GM23338 (cell line): ENCODE results near the gene GPANK1. TPM values are rescaled to one million over a fixed set of nuclear protein-coding genes. Genes with fewer than 3 reads are reported as not detected.

Experiments used
- ATAC-seq: fragments of 200-7000 bp; cut with Tn5 transposase; 3 replicates; pipeline ENCODE4 v1.9.1; 2020
- DNase-seq: peaks from one replicate; pipeline ENCODE4 v3.0.0-alpha.2; 2015; ENCODE audit warnings: low spot score
- H2AFZ ChIP-seq: fragments of 200-600 bp; sonication (generic); 2 replicates; pipeline ENCODE4 v1.8.0; 2016; ENCODE audit warnings: antibody characterized with exemption, mild to moderate bottlenecking, moderate library complexity
- H3F3A ChIP-seq: fragments of 200-600 bp; sonication (generic); replicated peaks from 2 replicates; pipeline ENCODE4 v1.8.0; 2017; ENCODE audit warnings: antibody characterized with exemption, mixed run types, low read depth
- H3K27ac ChIP-seq: fragments of 200-600 bp; sonication (generic); 2 replicates; pipeline ENCODE4 v1.6.1; 2016; ENCODE audit warnings: low read depth
- H3K27me3 ChIP-seq: fragments of 200-600 bp; sonication (generic); 2 replicates; pipeline ENCODE4 v1.8.0; 2016; ENCODE audit warnings: mild to moderate bottlenecking, mixed run types, moderate library complexity; ENCODE audit not compliant: insufficient read depth
- H3K36me3 ChIP-seq: fragments of 200-600 bp; sonication (generic); 2 replicates; pipeline ENCODE4 v1.8.0; 2016; ENCODE audit warnings: mild to moderate bottlenecking; ENCODE audit not compliant: insufficient read depth
- H3K4me1 ChIP-seq: fragments of 200-600 bp; sonication (generic); 2 replicates; pipeline ENCODE4 v1.8.0; 2016; ENCODE audit warnings: mild to moderate bottlenecking, moderate library complexity; ENCODE audit not compliant: insufficient read depth
- H3K4me2 ChIP-seq: fragments of 200-600 bp; sonication (generic); 2 replicates; pipeline ENCODE4 v1.7.1; 2017; ENCODE audit warnings: mixed run types
- H3K4me3 ChIP-seq: fragments of 200-600 bp; sonication (generic); 2 replicates; pipeline ENCODE4 v1.6.1; 2016; ENCODE audit warnings: mixed run types
- H3K79me2 ChIP-seq: fragments of 200-600 bp; sonication (generic); replicated peaks from 2 replicates; pipeline ENCODE4 v1.8.0; 2017; ENCODE audit warnings: mild to moderate bottlenecking; ENCODE audit not compliant: insufficient read depth
- H3K9me2 ChIP-seq: fragments of 200-600 bp; sonication (generic); 2 replicates; pipeline ENCODE4 v1.8.0; 2017; ENCODE audit not compliant: insufficient read depth
- H4K20me1 ChIP-seq: fragments of 200-600 bp; sonication (generic); replicated peaks from 2 replicates; pipeline ENCODE4 v1.8.0; 2017; ENCODE audit warnings: mild to moderate bottlenecking; ENCODE audit not compliant: insufficient read depth
- H3K27ac Mint-ChIP-seq: 2 replicates; pipeline ENCODE4 v1.8.0; 2020; ENCODE audit warnings: inconsistent platforms, mild to moderate bottlenecking, moderate library complexity, mixed read lengths
- H3K27me3 Mint-ChIP-seq: 3 replicates; pipeline ENCODE4 v1.8.0; 2022; ENCODE audit warnings: low read depth, mild to moderate bottlenecking, moderate library complexity, mixed read lengths, inconsistent platforms; ENCODE audit not compliant: insufficient read depth, poor library complexity
- H3K36me3 Mint-ChIP-seq: 3 replicates; pipeline ENCODE4 v1.8.0; 2021; ENCODE audit warnings: low read depth, mild to moderate bottlenecking, inconsistent platforms, moderate library complexity, mixed read lengths
- H3K4me1 Mint-ChIP-seq: 3 replicates; pipeline ENCODE4 v1.8.0; 2020; ENCODE audit warnings: mild to moderate bottlenecking, inconsistent platforms, mixed read lengths
- H3K4me3 Mint-ChIP-seq: 3 replicates; pipeline ENCODE4 v1.8.0; 2021; ENCODE audit warnings: moderate library complexity, mild to moderate bottlenecking, inconsistent platforms, mixed read lengths
- H3K9me3 Mint-ChIP-seq: 3 replicates; pipeline ENCODE4 v1.8.0; 2020; ENCODE audit warnings: moderate library complexity, mild to moderate bottlenecking, inconsistent platforms, mixed read lengths
- EZH2 ChIP-seq: fragments of 200-600 bp; sonication (generic); IDR thresholded peaks from one replicate; pipeline ENCODE4 v1.8.0; 2017; ENCODE audit warnings: antibody characterized with exemption, mild to moderate bottlenecking, low read depth; ENCODE audit not compliant: unreplicated experiment
- EZH2phosphoT487 ChIP-seq: fragments of 200-600 bp; sonication (generic); IDR thresholded peaks from one replicate; pipeline ENCODE4 v1.8.1; 2018; ENCODE audit warnings: antibody characterized with exemption; ENCODE audit not compliant: unreplicated experiment
- JUNB ChIP-seq: IDR thresholded peaks from one replicate; pipeline ENCODE4 v1.6.1; 2016; ENCODE audit warnings: antibody characterized with exemption; ENCODE audit not compliant: unreplicated experiment
- POLR2AphosphoS5 ChIP-seq: IDR thresholded peaks from 2 replicates; pipeline ENCODE4 v1.6.1; 2016; ENCODE audit warnings: antibody characterized with exemption, low read depth
- STAT1 ChIP-seq: IDR thresholded peaks from one replicate; pipeline ENCODE4 v1.6.1; 2016; ENCODE audit warnings: antibody characterized with exemption; ENCODE audit not compliant: unreplicated experiment
- ZNF331 ChIP-seq: fragments of 250-450 bp; sonication (Bioruptor Pico); IDR thresholded peaks from 2 replicates; pipeline ENCODE4 v1.5.0; 2020; ENCODE audit warnings: low read depth, mild to moderate bottlenecking, moderate library complexity
- polyA plus RNA-seq: library from polyadenylated mRNA; unstranded; fragments of >200 nt; fragmentation: Nextera tagmentation; extraction: Ambion mirVana; gene quantifications from 2 replicates; pipeline ENCODE4 v1.2.1, GENCODE V29; 2016
- total RNA-seq: library from RNA; depleted of rRNA; stranded (reverse); fragments of >200 nt; shearing (Covaris generic); gene quantifications from 2 replicates; pipeline ENCODE4 v1.2.3, GENCODE V29; 2014
- TF ChIP-seq, protein P1 (sequence below): IDR thresholded peaks from 2 replicates; pipeline ENCODE4 v1.6.1; 2016; ENCODE audit warnings: antibody characterized with exemption
- TF ChIP-seq, protein P2 (sequence below), 2 experiments: fragments of 200-600 bp in 1 of 2; sonication (generic) in 1 of 2; conservative IDR thresholded peaks; 2 replicates each; pipeline versions ENCODE4 v1.5.1 to v1.6.1; 2016 to 2017; ENCODE audit warnings: antibody characterized with exemption in 2 of 2, low read depth in 2 of 2, mild to moderate bottlenecking in 2 of 2, moderate library complexity in 1 of 2
- TF ChIP-seq, protein P3 (sequence below): IDR thresholded peaks from one replicate; pipeline ENCODE4 v1.6.1; 2018; ENCODE audit warnings: antibody characterized with exemption; ENCODE audit not compliant: unreplicated experiment

Gene GPANK1
- total and polyA plus RNA-seq, 2 experiments from 2014 or later, result 27.1 to 49.2 TPM

DNA sequence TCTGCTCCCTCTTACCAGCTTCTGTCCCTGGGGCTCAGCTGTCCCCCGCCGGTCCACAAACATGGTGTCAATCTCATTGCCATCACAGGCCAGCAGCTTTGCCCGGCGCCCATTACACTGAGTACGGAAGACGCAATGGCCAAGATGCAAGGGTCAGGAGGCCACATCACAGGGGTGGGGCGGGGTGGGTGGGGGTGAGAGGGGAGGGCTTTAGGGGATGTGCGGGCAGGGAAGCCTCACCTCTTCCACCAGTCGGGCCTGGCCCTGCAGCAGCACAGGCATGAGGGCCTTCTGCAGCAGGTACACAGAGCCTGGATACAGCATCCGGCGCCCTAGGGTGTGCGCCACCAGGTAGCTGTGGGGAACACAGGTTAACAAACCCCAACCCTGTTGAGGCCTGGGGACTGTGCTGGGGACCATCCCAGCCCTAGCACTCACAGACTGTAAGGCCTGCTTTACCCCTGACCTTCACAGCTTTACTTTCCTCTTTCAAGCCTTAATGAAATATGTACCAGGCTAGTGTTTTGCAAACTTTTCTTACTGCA lies 26.8 kb upstream of the GPANK1 start:
- TF ChIP-seq, protein P1, sequence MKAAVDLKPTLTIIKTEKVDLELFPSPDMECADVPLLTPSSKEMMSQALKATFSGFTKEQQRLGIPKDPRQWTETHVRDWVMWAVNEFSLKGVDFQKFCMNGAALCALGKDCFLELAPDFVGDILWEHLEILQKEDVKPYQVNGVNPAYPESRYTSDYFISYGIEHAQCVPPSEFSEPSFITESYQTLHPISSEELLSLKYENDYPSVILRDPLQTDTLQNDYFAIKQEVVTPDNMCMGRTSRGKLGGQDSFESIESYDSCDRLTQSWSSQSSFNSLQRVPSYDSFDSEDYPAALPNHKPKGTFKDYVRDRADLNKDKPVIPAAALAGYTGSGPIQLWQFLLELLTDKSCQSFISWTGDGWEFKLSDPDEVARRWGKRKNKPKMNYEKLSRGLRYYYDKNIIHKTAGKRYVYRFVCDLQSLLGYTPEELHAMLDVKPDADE, result no peak
- TF ChIP-seq EZH2phosphoT487, result no peak
- no peak overlapping the region for H3K27ac ChIP-seq
- Mint-ChIP-seq H3K4me3 (no peak overlapping the region), H3K4me1 (no peaks in the 10 kb centered on the region; the same call in 2 of the 3 replicates), H3K27me3 (peaks cover 3% of the 10 kb centered on the region), H3K9me3 (no peaks in the 10 kb centered on the region), H3K36me3 (peaks cover 21% of the 10 kb centered on the region), H3K27ac (no peak overlapping the region)
- peaks cover 6% of the 10 kb centered on the region; the same call in 1 of the 2 replicates for H3K36me3 ChIP-seq
- no peaks in the 10 kb centered on the region for H3K79me2 ChIP-seq
- H3K9me2 ChIP-seq, result no peaks in the 10 kb centered on the region
- no peak for DNase-seq
- H2AFZ ChIP-seq, result no peak overlapping the region
- H3K4me1 ChIP-seq, result no peaks in the 10 kb centered on the region
- no peak overlapping the region for H3K4me3 ChIP-seq
- H3F3A ChIP-seq, result no peaks in the 10 kb centered on the region
- H3K27me3 ChIP-seq, result no peaks in the 10 kb centered on the region
- ATAC-seq, result no peak
- H3K4me2 ChIP-seq, result no peak overlapping the region
- H4K20me1 ChIP-seq, result no peaks in the 10 kb centered on the region

DNA sequence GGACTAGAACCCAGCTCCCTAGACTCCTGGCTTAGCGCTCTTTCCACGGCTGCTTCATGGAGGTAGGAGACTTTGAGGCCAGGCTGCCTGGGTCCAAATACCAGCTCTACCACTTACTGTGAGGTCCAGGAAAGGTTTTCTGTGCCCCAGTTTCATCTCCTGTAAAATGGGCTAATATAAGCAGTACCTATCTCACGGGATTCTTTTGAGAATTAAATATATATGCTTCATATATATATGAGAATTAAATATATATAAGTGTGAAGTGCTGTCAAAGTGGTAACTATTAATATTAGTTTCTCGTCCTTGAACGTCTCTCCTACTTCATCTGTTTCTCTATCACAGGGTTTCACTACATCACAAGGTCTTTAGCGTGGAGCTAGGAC lies 26.3 kb upstream of the GPANK1 start:
- H3K27me3 Mint-ChIP-seq, result peaks cover 3% of the 10 kb centered on the region
- no peaks in the 10 kb centered on the region for H3F3A ChIP-seq
- no peaks in the 10 kb centered on the region for H4K20me1 ChIP-seq
- no peak overlapping the region for H3K27ac ChIP-seq
- ATAC-seq, result no peak
- H3K27me3 ChIP-seq, result no peaks in the 10 kb centered on the region
- H3K36me3 ChIP-seq, result peaks cover 6% of the 10 kb centered on the region; the same call in 1 of the 2 replicates
- no peak for DNase-seq
- H3K4me2 ChIP-seq, result no peak overlapping the region
- H3K4me1 ChIP-seq, result no peaks in the 10 kb centered on the region
- peaks cover 21% of the 10 kb centered on the region for H3K36me3 Mint-ChIP-seq
- no peaks in the 10 kb centered on the region for H3K9me3 Mint-ChIP-seq
- H3K9me2 ChIP-seq, result no peaks in the 10 kb centered on the region
- H3K79me2 ChIP-seq, result no peaks in the 10 kb centered on the region
- no peak overlapping the region for H3K4me3 Mint-ChIP-seq
- H3K4me1 Mint-ChIP-seq, result no peaks in the 10 kb centered on the region; the same call in 2 of the 3 replicates
- H3K27ac Mint-ChIP-seq, result no peak overlapping the region
- H2AFZ ChIP-seq, result no peak overlapping the region
- no peak overlapping the region for H3K4me3 ChIP-seq
- TF ChIP-seq JUNB (no peak), EZH2 (no peak), POLR2AphosphoS5 (no peak), STAT1 (no peak), ZNF331 (no peak)
- TF ChIP-seq, protein P2, sequence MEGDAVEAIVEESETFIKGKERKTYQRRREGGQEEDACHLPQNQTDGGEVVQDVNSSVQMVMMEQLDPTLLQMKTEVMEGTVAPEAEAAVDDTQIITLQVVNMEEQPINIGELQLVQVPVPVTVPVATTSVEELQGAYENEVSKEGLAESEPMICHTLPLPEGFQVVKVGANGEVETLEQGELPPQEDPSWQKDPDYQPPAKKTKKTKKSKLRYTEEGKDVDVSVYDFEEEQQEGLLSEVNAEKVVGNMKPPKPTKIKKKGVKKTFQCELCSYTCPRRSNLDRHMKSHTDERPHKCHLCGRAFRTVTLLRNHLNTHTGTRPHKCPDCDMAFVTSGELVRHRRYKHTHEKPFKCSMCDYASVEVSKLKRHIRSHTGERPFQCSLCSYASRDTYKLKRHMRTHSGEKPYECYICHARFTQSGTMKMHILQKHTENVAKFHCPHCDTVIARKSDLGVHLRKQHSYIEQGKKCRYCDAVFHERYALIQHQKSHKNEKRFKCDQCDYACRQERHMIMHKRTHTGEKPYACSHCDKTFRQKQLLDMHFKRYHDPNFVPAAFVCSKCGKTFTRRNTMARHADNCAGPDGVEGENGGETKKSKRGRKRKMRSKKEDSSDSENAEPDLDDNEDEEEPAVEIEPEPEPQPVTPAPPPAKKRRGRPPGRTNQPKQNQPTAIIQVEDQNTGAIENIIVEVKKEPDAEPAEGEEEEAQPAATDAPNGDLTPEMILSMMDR (conservative IDR thresholded peaks at IDR 0.05; ENCODE audit: low read depth in 2 of 2), result no peak
- TF ChIP-seq, protein P3, sequence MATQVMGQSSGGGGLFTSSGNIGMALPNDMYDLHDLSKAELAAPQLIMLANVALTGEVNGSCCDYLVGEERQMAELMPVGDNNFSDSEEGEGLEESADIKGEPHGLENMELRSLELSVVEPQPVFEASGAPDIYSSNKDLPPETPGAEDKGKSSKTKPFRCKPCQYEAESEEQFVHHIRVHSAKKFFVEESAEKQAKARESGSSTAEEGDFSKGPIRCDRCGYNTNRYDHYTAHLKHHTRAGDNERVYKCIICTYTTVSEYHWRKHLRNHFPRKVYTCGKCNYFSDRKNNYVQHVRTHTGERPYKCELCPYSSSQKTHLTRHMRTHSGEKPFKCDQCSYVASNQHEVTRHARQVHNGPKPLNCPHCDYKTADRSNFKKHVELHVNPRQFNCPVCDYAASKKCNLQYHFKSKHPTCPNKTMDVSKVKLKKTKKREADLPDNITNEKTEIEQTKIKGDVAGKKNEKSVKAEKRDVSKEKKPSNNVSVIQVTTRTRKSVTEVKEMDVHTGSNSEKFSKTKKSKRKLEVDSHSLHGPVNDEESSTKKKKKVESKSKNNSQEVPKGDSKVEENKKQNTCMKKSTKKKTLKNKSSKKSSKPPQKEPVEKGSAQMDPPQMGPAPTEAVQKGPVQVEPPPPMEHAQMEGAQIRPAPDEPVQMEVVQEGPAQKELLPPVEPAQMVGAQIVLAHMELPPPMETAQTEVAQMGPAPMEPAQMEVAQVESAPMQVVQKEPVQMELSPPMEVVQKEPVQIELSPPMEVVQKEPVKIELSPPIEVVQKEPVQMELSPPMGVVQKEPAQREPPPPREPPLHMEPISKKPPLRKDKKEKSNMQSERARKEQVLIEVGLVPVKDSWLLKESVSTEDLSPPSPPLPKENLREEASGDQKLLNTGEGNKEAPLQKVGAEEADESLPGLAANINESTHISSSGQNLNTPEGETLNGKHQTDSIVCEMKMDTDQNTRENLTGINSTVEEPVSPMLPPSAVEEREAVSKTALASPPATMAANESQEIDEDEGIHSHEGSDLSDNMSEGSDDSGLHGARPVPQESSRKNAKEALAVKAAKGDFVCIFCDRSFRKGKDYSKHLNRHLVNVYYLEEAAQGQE, result no peak
- TF ChIP-seq, protein P1, result no peak
